GM13977 (cell line): ENCODE results near the gene NMRAL1.

ENCODE experiments used
- DNase-seq: peaks from one replicate; pipeline ENCODE4 v3.0.0; 2012; ENCODE audit warnings: low spot score
- in situ Hi-C: fragments of 300-500 bp; cut with MboI; formaldehyde crosslinking; loops from one replicate; pipeline ENCODE4 v1.12.0; 2022; ENCODE audit warnings: low sequenced_read_pairs, low pct_unique_long_range_greater_than_20kb, mixed read lengths, inconsistent platforms; ENCODE audit not compliant: unreplicated experiment
- TF ChIP-seq, protein P1 (sequence below): IDR thresholded peaks from 2 replicates; pipeline ENCODE4 v1.5.1; 2012; ENCODE audit warnings: mild to moderate bottlenecking, control low read depth; ENCODE audit not compliant: insufficient read depth; ENCODE audit errors: extremely low read depth, missing control alignments

NMRAL1 gene

DNA sequence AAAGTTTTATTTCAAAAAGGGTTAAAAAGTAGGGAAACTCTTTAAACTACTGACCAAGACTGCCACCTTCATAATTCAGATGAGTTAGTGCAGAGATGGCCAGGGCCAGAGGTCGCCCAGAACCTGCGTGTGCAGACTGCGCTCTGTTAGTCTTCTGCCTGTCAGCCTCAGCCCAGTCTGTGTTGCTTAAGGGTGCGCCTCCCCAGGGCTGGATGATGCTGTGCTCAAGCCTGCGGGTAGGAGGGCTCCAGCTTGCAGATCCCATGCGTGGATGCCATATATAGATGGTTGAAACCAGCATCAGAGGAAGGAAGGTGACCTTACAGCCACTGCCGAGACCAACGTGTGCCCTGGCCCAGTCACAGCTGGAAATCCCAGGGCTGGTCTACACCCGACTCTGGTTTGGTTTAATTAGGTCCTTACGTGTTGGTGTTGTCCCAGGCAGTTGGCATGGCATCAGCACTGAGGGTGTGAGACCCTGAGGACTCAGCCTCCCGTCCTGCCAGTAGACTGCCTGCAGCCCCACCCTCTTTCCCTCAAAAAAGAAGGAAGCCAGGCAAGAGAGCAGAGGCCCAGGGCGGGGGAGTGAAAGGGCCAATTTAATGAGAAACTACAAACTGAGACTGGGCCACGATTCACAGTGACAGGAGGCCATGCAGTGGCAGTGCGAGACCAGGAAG lies 36.5 kb upstream of the NMRAL1 start:
- in situ Hi-C loops = no loop called here
- no peak for DNase-seq
- TF ChIP-seq, protein P1, sequence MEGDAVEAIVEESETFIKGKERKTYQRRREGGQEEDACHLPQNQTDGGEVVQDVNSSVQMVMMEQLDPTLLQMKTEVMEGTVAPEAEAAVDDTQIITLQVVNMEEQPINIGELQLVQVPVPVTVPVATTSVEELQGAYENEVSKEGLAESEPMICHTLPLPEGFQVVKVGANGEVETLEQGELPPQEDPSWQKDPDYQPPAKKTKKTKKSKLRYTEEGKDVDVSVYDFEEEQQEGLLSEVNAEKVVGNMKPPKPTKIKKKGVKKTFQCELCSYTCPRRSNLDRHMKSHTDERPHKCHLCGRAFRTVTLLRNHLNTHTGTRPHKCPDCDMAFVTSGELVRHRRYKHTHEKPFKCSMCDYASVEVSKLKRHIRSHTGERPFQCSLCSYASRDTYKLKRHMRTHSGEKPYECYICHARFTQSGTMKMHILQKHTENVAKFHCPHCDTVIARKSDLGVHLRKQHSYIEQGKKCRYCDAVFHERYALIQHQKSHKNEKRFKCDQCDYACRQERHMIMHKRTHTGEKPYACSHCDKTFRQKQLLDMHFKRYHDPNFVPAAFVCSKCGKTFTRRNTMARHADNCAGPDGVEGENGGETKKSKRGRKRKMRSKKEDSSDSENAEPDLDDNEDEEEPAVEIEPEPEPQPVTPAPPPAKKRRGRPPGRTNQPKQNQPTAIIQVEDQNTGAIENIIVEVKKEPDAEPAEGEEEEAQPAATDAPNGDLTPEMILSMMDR = no peak

DNA sequence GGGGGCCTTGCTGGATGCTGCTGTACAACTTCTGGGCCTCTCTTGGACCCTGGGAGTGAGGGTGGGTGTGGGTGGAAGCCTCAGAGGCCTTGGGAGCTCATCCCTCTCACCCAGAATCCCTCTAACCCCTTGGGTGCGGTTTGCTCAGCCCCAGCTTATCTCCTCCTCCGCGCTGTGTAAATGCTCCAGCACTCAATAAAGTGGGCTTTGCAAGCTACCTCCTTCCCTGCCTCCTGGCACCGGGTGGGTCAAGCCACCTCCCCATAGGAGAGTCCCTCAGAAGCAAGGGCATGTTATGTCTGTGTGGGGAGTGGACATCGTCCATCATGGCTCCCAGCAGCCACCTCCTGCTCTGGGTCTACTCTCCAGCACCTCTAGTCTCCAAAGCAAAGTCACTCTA lies 35.7 kb upstream of the NMRAL1 start:
- no peak for DNase-seq
- in situ Hi-C loops = no loop called here
- TF ChIP-seq, protein P1 = no peak

DNA sequence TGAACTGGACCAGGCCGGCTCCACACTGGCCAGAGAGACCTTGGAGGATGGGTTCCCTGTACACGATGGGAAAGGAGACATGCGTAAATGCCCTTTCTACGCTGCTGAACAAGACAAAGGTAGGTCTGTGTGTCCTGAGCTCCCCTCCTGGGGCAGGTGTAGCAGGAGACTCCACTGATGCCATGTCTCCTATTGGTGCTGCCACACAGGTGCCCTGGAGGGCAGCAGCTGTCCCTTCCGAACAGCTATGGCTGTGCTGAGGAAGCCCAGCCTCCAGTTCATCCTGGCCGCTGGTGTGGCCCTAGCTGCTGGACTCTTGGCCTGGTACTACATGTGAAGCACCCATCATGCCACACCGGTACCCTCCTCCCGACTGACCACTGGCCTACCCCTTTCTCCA lies 35.0 kb upstream of the NMRAL1 start:
- no peak for DNase-seq
- in situ Hi-C loops = no loop called here
- TF ChIP-seq, protein P1 = no peak

DNA sequence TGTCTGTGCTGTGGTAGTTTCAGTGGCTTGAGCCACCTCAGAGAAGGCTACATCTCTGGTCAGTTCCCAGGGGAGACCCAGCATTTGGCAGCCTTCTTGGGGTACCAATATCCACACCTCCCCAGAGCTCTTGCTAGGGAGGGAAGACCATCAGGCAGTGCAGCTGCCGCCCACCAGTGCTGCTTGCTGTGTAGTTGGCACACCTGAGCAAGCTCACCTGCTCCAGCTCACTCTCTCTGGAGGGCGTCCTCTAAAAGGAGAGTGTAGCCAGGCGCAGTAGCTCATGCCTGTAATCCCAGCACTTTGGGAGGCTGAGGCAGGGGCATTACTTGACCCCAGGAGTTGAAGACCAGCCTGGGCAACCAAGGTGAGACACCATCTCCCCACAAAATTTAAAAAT lies 34.4 kb upstream of the NMRAL1 start:
- DNase-seq = no peak
- in situ Hi-C loops = no loop called here
- TF ChIP-seq, protein P1 = no peak

DNA sequence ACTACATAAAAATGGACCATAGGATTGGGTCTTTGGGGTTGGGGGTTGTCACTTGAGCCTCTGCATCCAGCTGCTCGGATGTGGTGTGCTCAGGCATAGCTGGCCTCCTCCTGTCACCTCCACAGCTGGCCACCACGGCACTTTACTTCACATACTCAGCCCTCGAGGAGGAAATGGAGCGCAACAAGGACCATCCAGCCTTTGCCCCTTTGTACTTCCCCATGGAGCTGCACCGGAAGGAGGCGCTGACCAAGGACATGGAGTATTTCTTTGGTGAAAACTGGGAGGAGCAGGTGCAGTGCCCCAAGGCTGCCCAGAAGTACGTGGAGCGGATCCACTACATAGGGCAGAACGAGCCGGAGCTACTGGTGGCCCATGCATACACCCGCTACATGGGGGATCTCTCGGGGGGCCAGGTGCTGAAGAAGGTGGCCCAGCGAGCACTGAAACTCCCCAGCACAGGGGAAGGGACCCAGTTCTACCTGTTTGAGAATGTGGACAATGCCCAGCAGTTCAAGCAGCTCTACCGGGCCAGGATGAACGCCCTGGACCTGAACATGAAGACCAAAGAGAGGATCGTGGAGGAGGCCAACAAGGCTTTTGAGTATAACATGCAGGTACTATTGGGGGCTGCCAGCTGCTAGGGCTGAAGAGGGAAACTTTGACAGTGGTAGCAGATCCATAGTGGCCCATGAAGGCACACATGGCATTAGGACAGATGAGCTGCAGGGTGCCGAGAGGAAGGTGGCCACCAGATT lies 33.3 kb upstream of the NMRAL1 start:
- TF ChIP-seq, protein P1 = no peak
- in situ Hi-C loops = no loop called here
- DNase-seq = no peak

DNA sequence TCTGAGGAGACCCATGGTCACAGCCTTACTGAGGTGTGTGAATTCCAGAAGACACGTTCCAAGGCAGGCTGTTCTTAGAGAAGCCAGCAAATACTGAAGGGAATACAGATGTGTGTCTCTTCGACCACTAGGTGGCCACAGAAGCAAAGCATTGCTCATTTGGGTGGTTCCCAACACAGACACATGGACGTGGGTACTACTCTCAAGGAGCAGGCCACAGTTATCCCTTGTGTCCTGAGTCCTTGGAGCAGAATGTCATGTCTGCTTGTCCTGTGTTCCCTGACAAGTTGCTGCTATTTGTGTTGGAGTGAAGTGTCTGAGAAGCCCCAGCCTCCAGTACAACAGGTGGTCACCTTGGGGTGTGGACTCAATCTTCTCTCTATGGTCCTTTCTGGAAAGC lies 32.0 kb upstream of the NMRAL1 start:
- TF ChIP-seq, protein P1 = peak; percentile 89
- peak; percentile 79 for DNase-seq
- in situ Hi-C loops = no loop called here
